ENCODE results near the gene QRICH1.

Gene QRICH1

GRCh38 chr3:49131040-49131439, 37.2 kb upstream of the QRICH1 start:
- no peak for TF ChIP-seq Cebpa-rat (IDR thresholded peaks at IDR 0.05)
- no peak overlapping the region for H3K4me2 ChIP-seq
- no peak overlapping the region for H3K27ac ChIP-seq
- H3K9me3 ChIP-seq: no peaks in the 10 kb centered on the region
- peaks cover 11% of the 10 kb centered on the region; the same call in 1 of the 2 replicates for H3K4me1 ChIP-seq
- no peak overlapping the region for H3K9ac ChIP-seq
- no peaks in the 10 kb centered on the region for H4K20me1 ChIP-seq
- no peaks in the 10 kb centered on the region for H3K36me3 ChIP-seq
- H3K4me3 ChIP-seq: no peak overlapping the region
- no peaks in the 10 kb centered on the region for H3K27me3 ChIP-seq

DNA sequence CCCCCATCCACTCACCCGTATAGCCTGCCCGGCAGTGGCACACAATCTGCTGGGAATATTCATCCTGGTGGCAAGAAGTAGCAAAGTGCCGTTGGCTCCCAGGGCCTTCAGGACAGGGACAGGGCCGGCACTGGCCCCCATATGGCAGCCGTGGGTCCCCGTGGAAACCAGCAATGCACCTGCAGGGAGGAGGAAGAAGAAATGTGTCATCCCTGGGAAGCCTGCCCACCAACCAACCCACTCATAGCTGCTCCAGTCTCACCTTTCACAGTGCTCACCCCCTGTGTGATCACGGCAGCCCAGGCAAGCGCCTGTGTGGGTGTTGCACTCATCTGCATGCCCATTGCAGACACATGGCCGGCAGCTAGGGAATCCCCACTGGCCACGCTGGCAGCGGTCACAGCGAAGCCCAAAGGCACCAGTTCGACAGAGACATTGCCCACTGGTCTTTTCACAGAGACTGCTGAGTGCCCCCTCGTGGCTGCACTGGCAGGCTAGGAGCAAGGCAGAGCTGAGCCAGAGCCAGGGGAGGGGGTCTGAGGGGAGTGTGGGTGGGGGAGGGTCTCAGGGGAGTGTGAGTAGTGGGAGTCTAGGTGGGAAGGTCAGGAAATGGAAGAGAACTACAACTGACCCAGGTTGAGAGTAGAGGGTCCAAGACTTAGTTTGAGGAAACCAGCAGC, 31.3 kb upstream of the QRICH1 start:
- H3K36me3 ChIP-seq: no peaks in the 10 kb centered on the region
- H3K27me3 ChIP-seq: no peaks in the 10 kb centered on the region
- TF ChIP-seq Cebpa-rat (IDR thresholded peaks at IDR 0.05): no peak
- H3K27ac ChIP-seq: no peak overlapping the region
- H3K4me1 ChIP-seq: peaks cover 18% of the 10 kb centered on the region
- no peak overlapping the region for H3K4me3 ChIP-seq
- no peak overlapping the region for H3K9ac ChIP-seq
- peaks cover 2% of the 10 kb centered on the region; the same call in 1 of the 2 replicates for H4K20me1 ChIP-seq
- H3K4me2 ChIP-seq: no peak overlapping the region
- H3K9me3 ChIP-seq: no peaks in the 10 kb centered on the region

- no peak overlapping the region for H3K4me2 ChIP-seq
- H3K4me3 ChIP-seq: no peak overlapping the region
- H3K27ac ChIP-seq: no peak overlapping the region
- no peak overlapping the region for H3K9ac ChIP-seq
- H3K36me3 ChIP-seq: peaks cover under 1% of the 10 kb centered on the region; the same call in 1 of the 2 replicates
- H3K27me3 ChIP-seq: no peaks in the 10 kb centered on the region
- H4K20me1 ChIP-seq: peaks cover 12% of the 10 kb centered on the region; the same call in 1 of the 2 replicates
- H3K4me1 ChIP-seq: peaks cover 26% of the 10 kb centered on the region
- H3K9me3 ChIP-seq: no peaks in the 10 kb centered on the region
- TF ChIP-seq Cebpa-rat (IDR thresholded peaks at IDR 0.05): no peak
Measured at GRCh38 chr3:49124203-49124602, 30.3 kb upstream of the QRICH1 start.

DNA sequence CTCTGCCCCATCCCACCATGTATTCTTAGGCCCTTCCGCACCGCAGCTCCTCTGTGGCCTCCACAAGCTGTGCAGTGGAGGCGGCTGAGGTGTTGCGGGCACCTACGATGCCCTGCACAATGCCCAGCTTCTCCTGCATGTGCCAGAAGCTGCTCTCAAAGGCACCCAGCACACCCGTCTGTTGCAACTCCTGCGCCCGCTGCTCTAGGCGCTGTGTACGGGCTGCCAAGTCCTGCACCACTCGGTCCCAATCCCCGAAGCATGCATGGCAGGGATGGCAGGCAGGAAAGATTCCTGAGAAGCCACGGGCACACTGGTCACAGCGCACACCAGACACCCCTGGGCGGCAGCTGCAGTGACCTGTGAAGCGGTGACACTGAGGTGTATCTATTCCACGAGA, 29.8 kb upstream of the QRICH1 start:
- H3K36me3 ChIP-seq: peaks cover 6% of the 10 kb centered on the region

DNA sequence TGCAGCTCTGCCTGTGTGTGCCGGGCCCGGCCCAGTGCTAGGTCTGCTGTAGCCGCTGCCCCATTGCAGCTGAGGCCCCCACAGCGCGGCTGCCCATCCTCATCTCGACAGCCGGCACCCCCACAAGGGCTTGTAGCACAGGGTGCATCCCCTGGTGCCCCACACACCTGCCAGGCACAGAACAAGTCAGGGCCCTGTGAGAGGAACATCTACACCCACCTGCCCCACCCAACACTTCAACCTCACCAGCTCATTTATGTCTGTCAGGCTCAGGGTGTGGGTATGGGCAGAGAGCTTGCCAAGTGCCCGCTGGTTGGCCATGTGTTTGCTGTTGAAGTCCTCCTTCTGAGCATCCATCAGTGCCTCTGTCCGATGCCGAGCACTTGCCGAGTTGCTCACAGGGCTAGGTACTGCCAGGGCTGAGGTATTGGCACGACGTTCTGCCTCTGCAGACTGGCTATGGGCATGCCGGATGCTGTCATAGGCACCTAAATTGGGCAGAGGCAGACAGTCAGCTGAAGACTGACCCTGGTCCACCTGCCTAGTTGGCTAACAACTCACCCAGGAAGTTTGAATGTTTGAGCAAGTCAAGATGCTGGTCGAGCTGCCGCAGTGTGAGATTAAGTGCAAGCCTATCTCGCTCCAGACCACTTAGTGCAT, 29.1 kb upstream of the QRICH1 start:
- TF ChIP-seq Cebpa-rat (IDR thresholded peaks at IDR 0.05): no peak
- no peak overlapping the region for H3K4me2 ChIP-seq
- peaks cover 14% of the 10 kb centered on the region; the same call in 1 of the 2 replicates for H4K20me1 ChIP-seq
- no peak overlapping the region for H3K9ac ChIP-seq
- no peaks in the 10 kb centered on the region for H3K27me3 ChIP-seq
- peaks cover 25% of the 10 kb centered on the region for H3K4me1 ChIP-seq
- H3K9me3 ChIP-seq: no peaks in the 10 kb centered on the region
- no peak overlapping the region for H3K4me3 ChIP-seq
- H3K27ac ChIP-seq: no peak overlapping the region
- peaks cover 12% of the 10 kb centered on the region for H3K36me3 ChIP-seq

More for the DNA sequence above, 29.8 kb upstream of the QRICH1 start:
- no peak overlapping the region for H3K9ac ChIP-seq
- TF ChIP-seq Cebpa-rat (IDR thresholded peaks at IDR 0.05): no peak
- no peak overlapping the region for H3K4me3 ChIP-seq
- no peak overlapping the region for H3K27ac ChIP-seq
- no peaks in the 10 kb centered on the region for H3K27me3 ChIP-seq
- no peaks in the 10 kb centered on the region for H3K9me3 ChIP-seq
- no peak overlapping the region for H3K4me2 ChIP-seq
- H4K20me1 ChIP-seq: peaks cover 14% of the 10 kb centered on the region; the same call in 1 of the 2 replicates
- H3K4me1 ChIP-seq: peaks cover 25% of the 10 kb centered on the region

DNA sequence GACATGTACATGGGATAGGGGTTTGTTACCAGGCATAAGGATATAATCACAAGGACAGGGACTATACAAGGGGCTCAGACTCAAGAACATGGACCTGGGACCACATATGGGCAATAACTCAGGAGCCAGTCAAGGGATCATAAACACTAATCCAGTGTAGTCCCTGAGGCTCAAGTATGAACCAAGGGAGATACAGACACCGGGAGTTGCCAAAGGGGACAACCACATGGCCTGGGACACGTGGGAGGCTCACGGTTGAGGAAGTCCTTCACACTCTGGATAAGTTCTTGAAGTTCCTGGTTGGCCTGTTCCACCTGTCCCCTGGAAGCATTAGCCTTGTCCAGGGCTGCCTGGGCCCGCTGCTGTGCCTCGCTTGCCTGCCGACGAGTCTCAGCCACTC, 28.6 kb upstream of the QRICH1 start:
- H3K4me1 ChIP-seq: peaks cover 25% of the 10 kb centered on the region
- H3K9ac ChIP-seq: no peak overlapping the region
- H3K4me3 ChIP-seq: no peak overlapping the region
- H4K20me1 ChIP-seq: peaks cover 14% of the 10 kb centered on the region; the same call in 1 of the 2 replicates
- no peaks in the 10 kb centered on the region for H3K27me3 ChIP-seq
- no peak overlapping the region for H3K4me2 ChIP-seq
- TF ChIP-seq Cebpa-rat (IDR thresholded peaks at IDR 0.05): no peak
- no peak overlapping the region for H3K27ac ChIP-seq
- peaks cover 18% of the 10 kb centered on the region for H3K36me3 ChIP-seq
- no peaks in the 10 kb centered on the region for H3K9me3 ChIP-seq

DNA sequence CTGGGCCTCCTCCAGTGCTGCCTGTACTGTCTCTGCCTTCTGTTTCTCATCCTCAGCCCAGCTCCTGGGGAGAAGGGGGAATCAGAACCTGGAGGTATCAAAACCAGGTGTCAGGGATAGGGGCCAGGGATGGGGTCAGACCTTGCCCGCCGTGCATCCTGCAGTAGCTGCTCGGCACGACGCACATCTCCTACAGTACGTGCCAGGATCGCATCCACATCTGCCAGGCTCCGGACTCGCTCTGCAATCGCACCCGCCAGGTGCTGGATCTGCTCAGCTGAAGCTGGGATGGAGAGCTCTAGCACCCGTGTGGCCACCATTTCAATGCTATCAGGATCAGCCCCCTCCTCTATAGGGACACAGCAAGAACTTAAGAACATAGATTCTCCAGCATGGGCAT, 28.2 kb upstream of the QRICH1 start:
- Histone ChIP-seq H3K9me3 (no peaks in the 10 kb centered on the region), H3K27ac (peak overlapping the region; percentile 97; the same call in 1 of the 2 replicates), H3K27me3 (no peaks in the 10 kb centered on the region), H4K20me1 (peaks cover 14% of the 10 kb centered on the region; the same call in 1 of the 2 replicates), H3K4me3 (no peak overlapping the region), H3K36me3 (peaks cover 22% of the 10 kb centered on the region), H3K9ac (no peak overlapping the region), H3K4me2 (no peak overlapping the region), H3K4me1 (peaks cover 25% of the 10 kb centered on the region)
- no peak for TF ChIP-seq Cebpa-rat (IDR thresholded peaks at IDR 0.05)

DNA sequence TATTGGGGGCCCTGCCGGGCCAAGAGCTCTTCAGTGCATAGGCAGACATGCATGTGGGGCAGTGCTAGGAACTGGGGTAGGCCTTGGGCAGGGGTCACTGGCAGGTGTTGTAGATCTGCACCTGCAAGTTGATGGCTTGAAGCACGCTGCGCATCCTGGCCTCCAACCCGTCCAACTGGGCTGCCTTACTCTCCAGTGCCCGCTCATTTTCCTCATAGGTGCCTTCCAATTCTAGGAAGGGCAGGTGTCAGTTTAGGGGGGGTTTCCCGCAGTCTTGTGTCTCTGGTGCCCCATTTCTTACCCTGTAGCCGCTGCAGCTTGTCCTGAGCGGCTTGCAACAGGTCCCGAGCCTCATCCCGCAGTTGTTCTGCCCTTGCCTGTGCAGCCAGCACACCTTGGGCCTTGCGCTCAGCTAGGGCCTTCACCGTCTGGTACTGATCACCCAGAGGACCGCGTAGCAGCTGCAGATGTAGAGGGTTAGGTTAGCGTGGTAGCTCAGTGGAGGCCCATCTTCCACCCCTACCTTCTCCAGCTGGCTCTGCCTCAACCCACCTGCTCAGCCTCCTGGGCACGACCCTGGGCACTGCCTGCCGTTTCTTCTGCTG, 27.4 kb upstream of the QRICH1 start:
- peaks cover 25% of the 10 kb centered on the region for H3K4me1 ChIP-seq
- no peaks in the 10 kb centered on the region for H3K9me3 ChIP-seq
- peaks cover 30% of the 10 kb centered on the region for H3K36me3 ChIP-seq
- H3K27me3 ChIP-seq: no peaks in the 10 kb centered on the region
- peaks cover 14% of the 10 kb centered on the region; the same call in 1 of the 2 replicates for H4K20me1 ChIP-seq
- peak overlapping the region; percentile 97 for H3K27ac ChIP-seq
- peak overlapping the region; percentile 100 for H3K4me3 ChIP-seq
- H3K4me2 ChIP-seq: peak overlapping the region; percentile 99
- H3K9ac ChIP-seq: peak overlapping the region; percentile 53; the same call in 1 of the 2 replicates
- TF ChIP-seq Cebpa-rat (IDR thresholded peaks at IDR 0.05): no peak

DNA sequence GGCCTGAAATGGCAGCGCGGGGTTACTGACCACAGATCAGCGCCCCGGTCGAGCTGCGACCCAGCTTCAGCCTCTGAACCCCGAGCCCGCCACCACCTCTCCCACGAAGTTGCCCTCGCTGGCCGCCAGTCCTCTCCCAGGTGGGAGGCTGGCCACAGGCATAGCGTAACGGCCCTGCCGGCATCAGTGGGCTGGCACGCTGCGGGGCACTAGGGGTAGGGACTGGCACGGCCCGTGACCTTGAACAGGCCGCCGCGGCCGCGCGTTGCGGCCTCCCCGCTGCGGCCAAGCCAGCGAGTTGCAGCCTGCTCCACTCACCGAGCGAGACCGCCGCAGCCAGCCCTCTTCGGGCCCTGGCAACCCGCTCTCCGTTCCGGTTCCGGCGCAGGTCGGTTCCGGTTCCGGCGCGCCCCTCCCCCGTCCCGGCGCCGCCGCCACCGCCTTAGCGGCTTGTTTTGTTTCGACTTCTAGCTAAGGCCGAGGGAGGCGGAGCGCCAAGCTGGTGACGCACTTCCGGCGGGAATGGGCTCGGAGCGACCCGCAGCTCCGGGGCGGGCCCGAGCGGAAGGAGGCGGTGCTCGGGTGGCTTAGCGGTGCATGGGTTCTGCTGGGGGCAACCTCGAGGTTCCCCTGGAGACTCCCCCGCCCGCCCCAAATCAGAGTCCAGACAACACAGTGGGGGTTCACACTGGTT, 26.7 kb upstream of the QRICH1 start, which contains the start of gene USP19:
USP19 (minus strand) TSS at position 386 of the 694 bp plus-strand sequence. CDS start 1,678 bp downstream, outside the sequence.
- Histone ChIP-seq H3K4me2 (peak within 1 kb of the TSS; percentile 99), H3K9ac (peak within 1 kb of the TSS; percentile 99), H3K27ac (peak within 1 kb of the TSS; percentile 97), H3K4me1 (peaks cover 25% of the 10 kb centered on the region), H3K4me3 (peak within 1 kb of the TSS; percentile 100), H3K27me3 (no peaks in the 10 kb centered on the region), H4K20me1 (peaks cover 14% of the 10 kb centered on the region; the same call in 1 of the 2 replicates), H3K9me3 (no peaks in the 10 kb centered on the region), H3K36me3 (peaks cover 37% of the 10 kb centered on the region)
- TF ChIP-seq Cebpa-rat (IDR thresholded peaks at IDR 0.05): no peak
